A549 (cell line): ENCODE data around the gene ZNF507. TPM values are rescaled to one million over a fixed set of nuclear protein-coding genes. Genes with fewer than 3 reads are reported as not detected.

Experiments
- ATAC-seq, 2 experiments: fragments of 200-7000 bp in 1 of 2; fragments of >200 bp in 1 of 2; cut with Nextera tagmentation in 1 of 2; cut with Tn5 transposase in 1 of 2; 3 replicates each; pipeline versions ENCODE4 v1.8.0 to v1.9.1; 2018 to 2020; ENCODE audit warnings: mild to moderate bottlenecking in 1 of 2, moderate library complexity in 1 of 2
- CTCF ChIA-PET: fragments of 300-600 bp; sonication (Branson Sonifier 250); formaldehyde crosslinking; extraction: SDS; loops from one replicate; lab custom pipeline; 2021; ENCODE audit warnings: antibody characterized with exemption, inconsistent platforms; lab: Yijun Ruan, JAX
- POLR2A ChIA-PET: fragments of 350-600 bp; formaldehyde crosslinking; extraction: SDS; loops from one replicate; lab custom pipeline; 2021; ENCODE audit warnings: antibody characterized with exemption, inconsistent platforms; lab: Yijun Ruan, JAX
- DNase-seq, 2 experiments: peaks; one replicate each; pipeline versions ENCODE4 v3.0.0 to v3.0.0-alpha.2; 2011 to 2016; ENCODE audit warnings: low read depth in 1 of 2, low spot score in 1 of 2
- FAIRE-seq: peaks from 2 replicates; lab custom pipeline; 2011; peaks lifted over from hg19 to GRCh38; lab: Jason Lieb, UNC
- H3K27ac ChIP-seq, 2 experiments: fragments of >200 bp; sonication (Bioruptor Twin); formaldehyde crosslinking; 3 replicates each; pipeline ENCODE4 v1.5.1; 2016 to 2017
- H3K4me1 ChIP-seq: fragments of >200 bp; sonication (Bioruptor Twin); formaldehyde crosslinking; 3 replicates; pipeline ENCODE4 v1.6.1; 2016
- H3K4me2 ChIP-seq: fragments of >200 bp; sonication (Bioruptor Twin); formaldehyde crosslinking; 3 replicates; pipeline ENCODE4 v1.6.1; 2016
- H3K4me3 ChIP-seq: fragments of >200 bp; sonication (Bioruptor Twin); formaldehyde crosslinking; 3 replicates; pipeline ENCODE4 v1.5.1; 2016
- H3K9me3 ChIP-seq: fragments of >200 bp; sonication (Bioruptor Twin); formaldehyde crosslinking; 3 replicates; pipeline ENCODE4 v1.6.1; 2016
- BHLHE40 ChIP-seq: IDR thresholded peaks from 2 replicates; pipeline ENCODE4 v1.6.1; 2012; ENCODE audit warnings: low read depth, low read length, inconsistent platforms
- CHD2 ChIP-seq: fragments of 150-350 bp; IDR thresholded peaks from 2 replicates; pipeline ENCODE4 v1.6.1; 2014; ENCODE audit warnings: low read length; ENCODE audit not compliant: partially characterized antibody
- CHD4 ChIP-seq: fragments of 200-600 bp; sonication (generic); IDR thresholded peaks from 2 replicates; pipeline ENCODE4 v1.6.1; 2016; ENCODE audit warnings: antibody characterized with exemption, mild to moderate bottlenecking, borderline replicate concordance
- EHF ChIP-seq: fragments of 250-450 bp; sonication (Bioruptor Pico); IDR thresholded peaks from 2 replicates; pipeline ENCODE4 v1.5.0; 2020; ENCODE audit warnings: mild to moderate bottlenecking
- FOXS1 ChIP-seq: fragments of 250-450 bp; sonication (Bioruptor Pico); IDR thresholded peaks from 2 replicates; pipeline ENCODE4 v1.5.0; 2020; ENCODE audit warnings: mild to moderate bottlenecking, moderate library complexity
- HOXB13 ChIP-seq: fragments of 250-450 bp; sonication (Bioruptor Pico); IDR thresholded peaks from 2 replicates; pipeline ENCODE4 v1.5.0; 2020; ENCODE audit warnings: low read depth, mild to moderate bottlenecking, moderate library complexity
- JUNB ChIP-seq: fragments of >200 bp; sonication (Bioruptor Twin); formaldehyde crosslinking; IDR thresholded peaks from 2 replicates; pipeline ENCODE4 v1.6.1; 2016
- MYC ChIP-seq: IDR thresholded peaks from 2 replicates; pipeline ENCODE4 v1.6.1; 2012; ENCODE audit warnings: mild to moderate bottlenecking, inconsistent platforms, low read length, improper control_type of control experiment, borderline replicate concordance
- POLR2A ChIP-seq: IDR thresholded peaks from 2 replicates; pipeline ENCODE4 v1.6.1; 2012; ENCODE audit warnings: mild to moderate bottlenecking, low read length
- RAD21 ChIP-seq, 2 experiments: fragments of >200 bp in 1 of 2; sonication (Bioruptor Twin) in 1 of 2; formaldehyde crosslinking in 1 of 2; IDR thresholded peaks in 1 of 2; conservative IDR thresholded peaks in 1 of 2; 2 replicates in 1 of 2; 3 replicates in 1 of 2; pipeline ENCODE4 v1.6.1; 2012 to 2018; ENCODE audit warnings: inconsistent platforms in 1 of 2
- REST ChIP-seq: fragments of 200-600 bp; sonication (generic); IDR thresholded peaks from 2 replicates; pipeline ENCODE4 v1.6.1; 2016; ENCODE audit warnings: antibody characterized with exemption, mild to moderate bottlenecking, moderate library complexity
- TP53 ChIP-seq: fragments of 250-450 bp; sonication (Bioruptor Pico); IDR thresholded peaks from 2 replicates; pipeline ENCODE4 v1.5.0; 2021; ENCODE audit warnings: mild to moderate bottlenecking, moderate library complexity
- ZFP36 ChIP-seq: fragments of 450-650 bp; IDR thresholded peaks from 2 replicates; pipeline ENCODE4 v1.6.1; 2014; ENCODE audit warnings: borderline replicate concordance; ENCODE audit not compliant: partially characterized antibody
- WGBS: methylation state at CpG from one replicate; pipeline ENCODE4 v1.1.6; 2017; ENCODE audit errors: missing lambda C conversion rate; 5-methylcytosine and 5-hydroxymethylcytosine counted together
- polyA plus RNA-seq, 4 experiments: library from polyadenylated mRNA; depleted of rRNA in 3 of 4; stranded (reverse); fragments of >200 nt; fragmentation: RNase III in 1 of 4; extraction: RNeasy Plus Mini Kit Qiagen cat#74134 plus additional on column Dnase treatment in 1 of 4; gene quantifications; 2 replicates in 3 of 4; 3 replicates in 1 of 4; pipeline ENCODE4 v1.2.3, GENCODE V29; 2011 to 2017
- TF ChIP-seq, protein P1 (sequence below): fragments of >200 bp; sonication (Bioruptor Twin); formaldehyde crosslinking; IDR thresholded peaks from 3 replicates; pipeline ENCODE4 v1.5.1; 2016
- TF ChIP-seq, protein P2 (sequence below): fragments of 450-650 bp; IDR thresholded peaks from 2 replicates; pipeline ENCODE4 v1.6.1; 2014; ENCODE audit warnings: antibody characterized with exemption

ZNF507 gene
- polyA plus RNA-seq, 2 of the 4 experiments (the other 2 are of a cell fraction), result 14.6 to 49.8 TPM

DNA sequence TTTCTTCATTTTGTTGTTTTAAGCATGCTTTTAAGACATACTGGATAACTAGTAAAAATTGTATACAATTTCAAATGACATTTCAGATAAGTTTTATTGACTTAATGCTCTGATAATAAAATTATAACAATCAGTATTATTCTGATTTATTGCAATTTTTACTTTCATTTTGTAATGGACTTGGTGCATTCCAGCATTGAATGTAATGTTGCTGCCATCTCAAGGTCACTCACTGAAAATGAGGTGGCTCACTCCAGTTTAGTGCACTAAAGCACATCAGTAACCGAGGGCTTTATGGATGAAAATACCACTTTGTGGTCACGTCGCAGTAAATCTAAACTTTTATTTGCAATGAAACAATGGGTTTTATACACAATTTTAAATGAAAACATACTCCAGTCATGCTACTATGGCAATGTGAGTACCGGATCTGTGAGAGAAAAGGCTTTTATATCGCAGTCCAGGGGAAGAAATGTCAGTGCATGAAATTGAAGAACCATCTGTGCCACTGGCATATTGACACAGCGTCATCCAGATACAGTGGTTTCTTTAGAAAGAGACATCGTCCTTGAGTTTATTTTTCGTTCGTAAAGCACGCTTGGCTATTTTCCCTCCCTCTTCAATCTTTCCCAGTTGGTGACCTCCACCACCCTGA, 20.7 kb upstream of the ZNF507 start:
- no peak overlapping the region for H3K4me2 ChIP-seq
- DNase-seq (no peak), FAIRE-seq (no peak), ATAC-seq (peak in 1 of 2 experiments; percentile 36; a peak in 1 of 6 replicates)
- no peaks in the 10 kb centered on the region for H3K9me3 ChIP-seq
- ChIA-PET CTCF (interaction anchor here (0.6 to 6.6 kb wide), 6 partner anchors 11 to 1677 kb away, joined by 3 to 79 read pairs (median 3); no protein-coding TSS in a partner anchor), POLR2A (interaction anchor here (1.1 kb wide), 1 partner anchor 21 kb away, joined by 3 read pairs; the partner anchor contains the start of gene ZNF507)
- WGBS, result 76% methylated on average over 10 of the region's 10 CpGs
- TF ChIP-seq EHF (CRISPR knock-in tag) (no peak), RAD21 (conservative IDR thresholded peaks at IDR 0.05 in 1 of 2, IDR thresholded peaks at IDR 0.05 in 1 of 2) (peak; percentile 40 to 54; a peak in 4 of 5 replicates)
- TF ChIP-seq, protein P1, sequence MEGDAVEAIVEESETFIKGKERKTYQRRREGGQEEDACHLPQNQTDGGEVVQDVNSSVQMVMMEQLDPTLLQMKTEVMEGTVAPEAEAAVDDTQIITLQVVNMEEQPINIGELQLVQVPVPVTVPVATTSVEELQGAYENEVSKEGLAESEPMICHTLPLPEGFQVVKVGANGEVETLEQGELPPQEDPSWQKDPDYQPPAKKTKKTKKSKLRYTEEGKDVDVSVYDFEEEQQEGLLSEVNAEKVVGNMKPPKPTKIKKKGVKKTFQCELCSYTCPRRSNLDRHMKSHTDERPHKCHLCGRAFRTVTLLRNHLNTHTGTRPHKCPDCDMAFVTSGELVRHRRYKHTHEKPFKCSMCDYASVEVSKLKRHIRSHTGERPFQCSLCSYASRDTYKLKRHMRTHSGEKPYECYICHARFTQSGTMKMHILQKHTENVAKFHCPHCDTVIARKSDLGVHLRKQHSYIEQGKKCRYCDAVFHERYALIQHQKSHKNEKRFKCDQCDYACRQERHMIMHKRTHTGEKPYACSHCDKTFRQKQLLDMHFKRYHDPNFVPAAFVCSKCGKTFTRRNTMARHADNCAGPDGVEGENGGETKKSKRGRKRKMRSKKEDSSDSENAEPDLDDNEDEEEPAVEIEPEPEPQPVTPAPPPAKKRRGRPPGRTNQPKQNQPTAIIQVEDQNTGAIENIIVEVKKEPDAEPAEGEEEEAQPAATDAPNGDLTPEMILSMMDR, result peak; percentile 34; the same call in 1 of the 3 replicates
- H3K4me3 ChIP-seq, result no peak overlapping the region
- H3K27ac ChIP-seq, result no peak overlapping the region
- H3K4me1 ChIP-seq, result no peaks in the 10 kb centered on the region

GRCh38 chr19:32330213-32330857, 15.1 kb upstream of the ZNF507 start:
- WGBS, result 68% methylated on average over 17 of the region's 17 CpGs
- FAIRE-seq (no peak), ATAC-seq (no peak)

More at GRCh38 chr19:32330213-32330857, 15.1 kb upstream of the ZNF507 start:
- no peak for DNase-seq
- CTCF ChIA-PET, result interaction anchor here (0.7 to 4.4 kb wide), 11 partner anchors 10 to 1663 kb away, joined by 3 to 41 read pairs (median 3); no protein-coding TSS in a partner anchor
- POLR2A ChIA-PET, result interaction anchor here (0.7 kb wide), 1 partner anchor 239 kb away, joined by 3 read pairs; no protein-coding TSS in a partner anchor
- Histone ChIP-seq H3K4me3 (no peak overlapping the region), H3K4me1 (no peaks in the 10 kb centered on the region), H3K27ac (no peak overlapping the region), H3K4me2 (no peak overlapping the region), H3K9me3 (no peaks in the 10 kb centered on the region)
- TF ChIP-seq FOXS1 (CRISPR knock-in tag), result no peak
- TF ChIP-seq MYC, result no peak
- no peak for TF ChIP-seq HOXB13 (CRISPR knock-in tag)
- TF ChIP-seq JUNB, result no peak
- no peak for TF ChIP-seq TP53 (CRISPR knock-in tag)
- TF ChIP-seq, protein P2, sequence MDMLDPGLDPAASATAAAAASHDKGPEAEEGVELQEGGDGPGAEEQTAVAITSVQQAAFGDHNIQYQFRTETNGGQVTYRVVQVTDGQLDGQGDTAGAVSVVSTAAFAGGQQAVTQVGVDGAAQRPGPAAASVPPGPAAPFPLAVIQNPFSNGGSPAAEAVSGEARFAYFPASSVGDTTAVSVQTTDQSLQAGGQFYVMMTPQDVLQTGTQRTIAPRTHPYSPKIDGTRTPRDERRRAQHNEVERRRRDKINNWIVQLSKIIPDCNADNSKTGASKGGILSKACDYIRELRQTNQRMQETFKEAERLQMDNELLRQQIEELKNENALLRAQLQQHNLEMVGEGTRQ, result no peak
- TF ChIP-seq POLR2A, result no peak
- TF ChIP-seq ZFP36, result no peak
- no peak for TF ChIP-seq REST
- no peak for TF ChIP-seq BHLHE40
- no peak for TF ChIP-seq CHD2
- no peak for TF ChIP-seq CHD4
